Muscle of arm (tissue), 12 donors: ENCODE results near the gene KLHDC7B. TPM values are rescaled to one million over a fixed set of nuclear protein-coding genes. Genes with fewer than 3 reads are reported as not detected.

Experiments
- DNase-seq: peaks from one replicate; pipeline ENCODE4 v3.0.0-alpha.2; 2013
- polyA plus RNA-seq, 12 donors: library from polyadenylated mRNA; unstranded; fragments of 120-200 nt; gene quantifications; one replicate each; pipeline ENCODE4 v1.2.1, GENCODE V29; 2013; ENCODE audit not compliant: insufficient read length in 12 of 12

KLHDC7B gene
- polyA plus RNA-seq, 12 donors: 0.09 to 0.17 TPM; not detected in 10

DNA sequence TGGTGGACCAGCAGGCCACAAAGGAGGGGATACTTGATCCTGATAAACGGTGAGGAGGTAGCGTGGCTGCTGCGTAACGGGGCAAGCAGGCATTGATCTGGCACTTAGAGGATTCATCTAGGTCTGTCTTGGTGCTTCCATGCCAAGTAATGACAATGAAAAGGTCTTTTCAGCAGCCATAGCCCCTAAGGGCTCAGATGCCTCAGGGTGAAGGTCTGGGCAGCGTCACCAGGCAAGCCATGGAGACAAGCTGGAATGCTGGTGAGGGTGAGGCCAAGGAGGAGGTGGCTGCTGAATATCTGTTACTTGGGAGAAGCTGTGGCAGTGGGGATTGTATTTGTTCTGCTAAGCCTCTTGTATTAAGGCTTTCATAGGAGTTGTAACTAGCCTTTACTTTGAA, 41.7 kb downstream of the KLHDC7B start:
- no peak for DNase-seq

DNA sequence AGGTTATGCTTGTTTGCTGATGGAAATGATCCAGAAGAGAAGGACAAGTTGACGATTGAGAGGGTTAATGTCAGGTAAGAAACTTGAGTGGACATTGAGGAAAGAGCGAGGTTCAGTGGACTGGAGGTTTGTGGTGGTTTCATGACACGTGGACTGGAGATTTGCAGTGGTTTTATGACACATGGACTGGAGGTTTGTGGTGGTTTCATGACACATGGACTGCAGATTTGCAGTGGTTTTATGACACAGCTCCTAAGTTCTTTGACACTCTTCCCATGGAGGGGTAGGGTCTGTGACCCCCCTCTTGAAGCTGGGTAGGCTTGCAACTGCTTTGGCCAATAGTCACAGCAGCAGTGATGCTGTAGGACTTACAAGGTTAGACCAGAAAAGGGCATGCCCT, 49.5 kb downstream of the KLHDC7B start:
- DNase-seq: no peak

DNA sequence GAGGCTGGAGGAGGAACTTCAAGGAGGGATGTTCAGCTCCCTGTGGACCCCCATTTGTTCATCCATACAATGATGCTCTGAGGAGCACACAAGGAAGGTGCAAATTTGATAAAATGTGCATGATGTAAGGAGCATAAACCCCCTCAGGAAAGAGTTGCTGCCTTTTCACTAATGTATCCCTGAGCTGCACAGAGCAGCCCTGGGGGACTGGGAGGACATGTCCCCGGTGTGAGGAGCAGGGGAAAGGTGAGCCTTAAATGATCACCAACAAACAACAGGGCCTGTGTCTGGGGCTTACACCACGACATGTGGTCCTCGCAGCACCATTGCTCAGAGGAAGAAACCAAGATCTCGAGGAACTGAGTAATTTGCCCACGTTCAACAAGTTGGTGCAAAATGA, 51.4 kb downstream of the KLHDC7B start:
- DNase-seq: no peak

DNA sequence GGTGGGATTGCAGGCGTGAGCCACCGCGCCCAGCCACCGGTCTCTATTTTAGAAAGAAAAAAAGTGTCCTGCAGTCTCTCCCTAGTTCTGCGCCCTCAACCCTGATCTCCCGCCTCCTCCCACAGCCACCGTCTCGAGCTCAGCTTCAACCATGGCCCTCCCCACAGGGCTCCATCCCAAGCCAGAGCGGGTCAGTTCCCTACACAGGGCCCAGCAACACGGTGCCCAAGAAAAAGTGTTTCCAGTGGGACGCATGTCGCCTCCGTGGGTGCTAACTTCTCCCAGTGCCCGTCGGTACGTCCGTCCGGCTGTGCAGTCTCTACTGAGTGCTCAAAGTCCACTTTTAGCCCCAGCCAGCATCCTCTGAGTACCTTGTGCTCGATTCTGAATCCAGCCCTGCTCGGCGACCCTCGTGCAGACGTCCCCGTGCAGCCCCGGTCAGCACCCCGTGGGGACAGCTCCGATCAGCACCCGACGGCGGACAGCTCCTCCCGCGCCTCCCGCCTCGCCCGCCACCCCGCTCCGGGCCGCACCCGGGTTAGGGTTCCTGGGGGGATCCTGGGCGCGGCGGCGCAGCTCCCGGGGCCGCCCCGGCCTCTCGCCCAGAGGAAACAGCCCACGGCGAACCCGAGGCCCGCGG, 54.2 kb downstream of the KLHDC7B start:
- peak; percentile 61 for DNase-seq

DNA sequence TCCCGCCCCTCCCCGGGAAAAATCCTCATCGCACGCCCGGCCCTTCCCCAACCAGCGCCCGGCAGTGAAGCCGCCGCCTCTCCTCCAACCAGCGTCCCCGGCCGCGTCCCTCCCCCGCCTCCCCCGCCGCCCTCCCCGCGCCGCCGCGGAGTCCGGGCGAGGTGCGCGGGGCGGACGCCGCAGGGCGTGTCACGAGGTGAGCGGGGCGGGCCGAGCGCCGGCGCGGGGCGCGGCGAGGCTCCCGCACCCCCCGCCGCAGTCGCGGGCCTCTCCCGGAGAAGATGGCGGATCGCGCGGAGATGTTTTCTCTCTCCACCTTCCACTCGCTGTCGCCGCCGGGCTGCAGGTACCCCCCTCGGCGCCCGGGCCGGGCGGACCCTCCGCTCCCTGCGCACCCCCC, 54.8 kb downstream of the KLHDC7B start, which contains the start of gene MAPK8IP2:
Gene MAPK8IP2, plus strand, starts transcription at position 256 of the 400 bp plus-strand sequence. Its CDS starts 26 bp downstream, at position 282.
- DNase-seq: no peak

Other genes starting within 250 kb of the KLHDC7B start
- gene PLXNB2, start 238.3 kb upstream of the KLHDC7B start, polyA plus RNA-seq: 100 to 1,000 TPM in 3 of 12 donors, 10 to 100 TPM in 8, not detected in 1; 67.3 to 124 (median 74.3) TPM
- gene DENND6B, start 218.9 kb upstream of the KLHDC7B start, polyA plus RNA-seq: 10 to 100 TPM in 1 of 12 donors, 1 to 10 TPM in 9, not detected in 2; 4.0 to 11.9 (median 4.4) TPM
- 10 to 100 TPM in 11 of 12 donors, not detected in 1; 23.5 to 43.1 (median 30.7) TPM for gene PPP6R2, start 202.6 kb upstream of the KLHDC7B start, polyA plus RNA-seq
- gene SBF1, start 70.9 kb upstream of the KLHDC7B start, polyA plus RNA-seq: 10 to 100 TPM in 11 of 12 donors, not detected in 1; 28.1 to 48.3 (median 35.0) TPM
- 1 to 10 TPM in 1 of 12 donors, under 1 TPM in 9, not detected in 2; 0.16 to 1.6 (median 0.34) TPM for gene ADM2, start 64.4 kb upstream of the KLHDC7B start, polyA plus RNA-seq
- gene MIOX, start 59.0 kb upstream of the KLHDC7B start, polyA plus RNA-seq: under 1 TPM in 3 of 12 donors, not detected in 9; 0.16 to 0.20 (median 0.18) TPM
- 10 to 100 TPM in 11 of 12 donors, not detected in 1; 26.3 to 67.1 (median 33.1) TPM for gene LMF2, start 38.2 kb upstream of the KLHDC7B start, polyA plus RNA-seq
- 10 to 100 TPM in 11 of 12 donors, not detected in 1; 22.0 to 33.1 (median 29.8) TPM for gene NCAPH2, start 37.7 kb upstream of the KLHDC7B start, polyA plus RNA-seq
- gene SCO2, start 20.3 kb upstream of the KLHDC7B start, polyA plus RNA-seq: 1 to 10 TPM in 7 of 12 donors, under 1 TPM in 1, not detected in 4; 0.28 to 4.3 (median 2.0) TPM
- 10 to 100 TPM in 1 of 12 donors, 1 to 10 TPM in 10, not detected in 1; 1.9 to 25.0 (median 2.9) TPM for gene TYMP, start 15.9 kb upstream of the KLHDC7B start, polyA plus RNA-seq
- gene SYCE3, start 17.0 kb downstream of the KLHDC7B start, polyA plus RNA-seq: not detected
- gene CPT1B, start 32.5 kb downstream of the KLHDC7B start, polyA plus RNA-seq: 10 to 100 TPM in 11 of 12 donors, not detected in 1; 22.1 to 61.0 (median 35.1) TPM
- 10 to 100 TPM in 11 of 12 donors, not detected in 1; 36.0 to 74.3 (median 47.3) TPM for gene CHKB, start 37.0 kb downstream of the KLHDC7B start, polyA plus RNA-seq
- 1 to 10 TPM in 1 of 12 donors, under 1 TPM in 10, not detected in 1; 0.11 to 3.1 (median 0.43) TPM for gene MAPK8IP2, start 54.9 kb downstream of the KLHDC7B start, polyA plus RNA-seq
- gene ARSA, start 82.3 kb downstream of the KLHDC7B start, polyA plus RNA-seq: 10 to 100 TPM in 11 of 12 donors, not detected in 1; 10.4 to 22.9 (median 13.4) TPM
- 10 to 100 TPM in 11 of 12 donors, not detected in 1; 10.7 to 26.1 (median 14.6) TPM for gene SHANK3, start 126.9 kb downstream of the KLHDC7B start, polyA plus RNA-seq
- under 1 TPM in 7 of 12 donors, not detected in 5; 0.15 to 0.58 (median 0.32) TPM for gene ACR, start 192.3 kb downstream of the KLHDC7B start, polyA plus RNA-seq
- gene RABL2B, start 237.7 kb downstream of the KLHDC7B start, polyA plus RNA-seq: 10 to 100 TPM in 11 of 12 donors, not detected in 1; 16.8 to 48.7 (median 20.0) TPM